ENCODE results near the gene MEX3A. TPM values are rescaled to one million over a fixed set of nuclear protein-coding genes. Genes with fewer than 3 reads are reported as not detected.

Gene MEX3A
- total and polyA plus RNA-seq, 4 experiments from 2014 or later: not detected

DNA sequence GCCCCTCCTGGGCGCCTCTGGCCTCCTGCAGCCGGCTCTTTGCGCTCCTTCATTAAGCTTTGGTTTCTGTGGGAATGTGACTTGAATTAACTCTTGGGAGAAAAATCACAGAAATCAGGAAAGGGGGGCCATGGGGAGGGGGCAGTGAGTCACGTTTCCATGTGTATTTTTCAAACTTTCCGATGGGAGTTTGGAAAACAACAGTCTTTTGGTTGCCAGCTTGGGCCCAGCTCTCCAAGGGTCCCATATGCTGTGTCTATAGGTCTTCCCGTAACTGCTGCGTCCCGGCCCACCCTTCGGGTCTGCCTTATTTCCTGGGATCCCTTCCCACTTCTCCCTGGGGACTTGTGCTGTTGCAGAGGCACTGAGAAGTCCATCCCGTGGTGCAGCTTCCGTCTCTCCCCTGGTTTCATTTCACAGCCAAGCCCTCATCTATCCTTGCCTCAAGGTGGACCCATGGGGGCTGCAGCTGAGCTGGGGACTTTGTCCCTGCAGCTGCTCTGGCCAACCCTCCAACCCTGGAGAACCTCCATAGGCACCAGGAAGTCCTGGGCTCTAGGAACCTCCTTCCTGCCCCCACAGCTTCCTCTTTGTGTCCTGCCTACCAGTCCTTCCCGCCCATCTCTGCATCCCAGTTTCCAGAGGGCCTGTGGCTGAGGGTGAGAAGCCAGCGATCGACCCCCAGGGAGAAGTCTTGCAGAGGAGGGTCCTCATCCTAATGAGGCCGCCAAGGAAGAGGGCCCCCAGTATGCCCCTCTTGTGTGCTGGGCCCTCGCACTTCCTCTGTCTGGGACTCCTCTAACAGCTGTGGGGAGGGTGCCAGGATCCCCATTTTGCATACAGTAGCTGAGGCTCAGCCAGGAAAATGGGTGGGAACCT, 20.6 kb upstream of the MEX3A start:
- DNase-seq: no peak

DNA sequence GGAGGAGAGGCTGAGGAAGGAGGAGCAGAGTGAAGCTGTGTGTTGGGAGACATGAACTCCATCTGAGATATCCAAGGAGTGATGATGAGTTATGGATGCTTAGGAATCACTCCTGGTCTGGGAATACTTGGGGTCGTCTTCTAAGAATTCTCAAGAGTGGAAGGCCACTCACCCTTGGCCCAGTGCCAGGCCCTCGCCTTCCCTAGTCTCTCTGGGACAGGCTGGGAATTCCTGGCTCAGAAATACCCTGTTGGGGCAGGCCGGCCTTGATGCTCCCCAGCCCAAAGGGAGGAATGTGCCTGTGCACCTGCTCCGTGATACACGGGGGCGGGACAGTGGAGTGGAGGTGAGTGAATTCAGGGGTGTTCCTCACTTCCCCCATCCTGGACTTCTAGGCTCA, 19.6 kb upstream of the MEX3A start:
- H3K4me1 ChIP-seq (ENCODE audit: insufficient read depth, low read length): peaks cover 61% of the 10 kb centered on the region
- H3K27ac Mint-ChIP-seq: peak overlapping the region; percentile 55 to 100 (median 100)
- no peaks in the 10 kb centered on the region for H3K9me3 ChIP-seq (ENCODE audit: control insufficient read depth in 1 of 2, low read length in 2 of 2)
- CTCF ChIA-PET (ENCODE audit: partially characterized antibody): interaction anchor here (0.9 to 18.7 kb wide), 4 partner anchors 10 to 124 kb away, joined by 3 to 716 read pairs (median 80); partner anchors contain the start of gene LMNA
- H3K27me3 Mint-ChIP-seq: peaks cover 0 to 2% of the 10 kb centered on the region in 2 donors
- no peak overlapping the region for H3K27ac ChIP-seq (ENCODE audit: low read depth, low read length)
- H3K4me1 Mint-ChIP-seq: peaks cover 54 to 91% (median 72%) of the 10 kb centered on the region in 4 donors
- DNase-seq: no peak
- peaks cover 0 to 6% of the 10 kb centered on the region in 2 donors for H3K36me3 Mint-ChIP-seq
- H3K4me3 Mint-ChIP-seq: peak overlapping the region in 1 of 8 donors; percentile 52
- intact Hi-C loops (cut with micrococcal nuclease): no loop called here
- H3K9me3 Mint-ChIP-seq: peaks cover 0 to 2% (median 0%) of the 10 kb centered on the region in 8 donors
- H3K27me3 ChIP-seq (ENCODE audit: insufficient read depth, low read length): no peaks in the 10 kb centered on the region
- POLR2A ChIA-PET (ENCODE audit: partially characterized antibody): interaction anchor here (19.7 kb wide), 1 partner anchor 20 kb away, joined by 527 read pairs; the partner anchor contains the start of gene LMNA
- H3K36me3 ChIP-seq (ENCODE audit: insufficient read depth, low read length): no peaks in the 10 kb centered on the region
- H3K4me3 ChIP-seq (ENCODE audit: low read length in 2 of 2): no peak overlapping the region

More for the DNA sequence above, 20.6 kb upstream of the MEX3A start:
- Mint-ChIP-seq H3K27me3 (no peaks in the 10 kb centered on the region), H3K36me3 (peaks cover 0 to 4% of the 10 kb centered on the region in 2 donors), H3K4me3 (peak overlapping the region in 2 of 8 donors; percentile 21 to 88), H3K27ac (peak overlapping the region; percentile 90 to 100 (median 100)), H3K9me3 (peaks cover 0 to 2% (median 0%) of the 10 kb centered on the region in 8 donors), H3K4me1 (peaks cover 50 to 91% (median 66%) of the 10 kb centered on the region in 4 donors)
- Histone ChIP-seq H3K36me3 (ENCODE audit: insufficient read depth, low read length) (no peaks in the 10 kb centered on the region), H3K4me3 (ENCODE audit: low read length in 2 of 2) (no peak overlapping the region), H3K27ac (ENCODE audit: low read depth, low read length) (peak overlapping the region; percentile 94), H3K27me3 (ENCODE audit: insufficient read depth, low read length) (no peaks in the 10 kb centered on the region), H3K9me3 (ENCODE audit: control insufficient read depth in 1 of 2, low read length in 2 of 2) (no peaks in the 10 kb centered on the region), H3K4me1 (ENCODE audit: insufficient read depth, low read length) (peaks cover 58% of the 10 kb centered on the region)
- intact Hi-C loops (cut with micrococcal nuclease): no loop called here
- ChIA-PET POLR2A (ENCODE audit: partially characterized antibody) (interaction anchor here (19.7 kb wide), 1 partner anchor 19 kb away, joined by 527 read pairs; the partner anchor contains the start of gene LMNA), CTCF (ENCODE audit: partially characterized antibody) (interaction anchor here (0.9 to 18.7 kb wide), 3 partner anchors 9 to 29 kb away, joined by 4 to 716 read pairs (median 12); no protein-coding TSS in a partner anchor)

DNA sequence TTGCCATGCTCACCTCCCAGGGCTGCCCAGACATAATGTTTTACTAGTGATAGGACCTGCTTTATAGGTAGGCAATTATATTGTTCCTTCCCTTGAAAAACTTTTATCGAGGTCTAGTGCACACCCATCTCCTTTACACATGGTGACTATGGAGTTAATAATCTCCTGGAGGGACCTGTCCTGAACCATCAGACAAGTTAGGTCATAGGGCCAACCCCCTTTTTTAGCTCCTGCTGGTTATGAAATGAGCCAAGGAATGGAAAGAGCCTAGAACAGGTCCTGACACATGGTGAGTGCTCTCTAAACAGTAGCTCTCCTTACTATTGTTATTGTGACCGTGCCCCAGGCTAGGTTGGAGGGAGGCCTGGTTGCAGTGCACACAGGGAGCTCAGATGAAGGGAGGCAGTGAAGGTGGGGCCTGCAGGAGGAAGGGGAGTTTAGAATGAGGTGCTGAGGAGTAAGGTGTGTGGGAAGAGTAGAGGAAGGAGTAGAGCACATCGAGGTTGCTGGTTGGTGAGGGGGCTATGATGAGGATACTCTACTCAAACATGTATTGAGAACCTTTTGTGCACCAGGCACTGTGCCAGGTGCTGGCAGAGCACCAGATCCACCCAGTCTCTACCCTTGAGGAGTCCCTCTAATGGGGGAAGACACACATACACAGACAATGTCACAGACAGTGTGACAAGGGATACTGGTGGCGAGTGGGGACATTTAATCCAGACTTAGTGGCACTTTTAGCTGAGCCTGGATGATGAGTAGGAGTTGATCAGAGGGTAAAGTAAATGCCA, 18.1 kb upstream of the MEX3A start:
- Mint-ChIP-seq H3K36me3 (peaks cover 0 to 4% of the 10 kb centered on the region in 2 donors), H3K4me3 (peak overlapping the region in 1 of 8 donors; percentile 40), H3K27ac (peak overlapping the region; percentile 26 to 100 (median 92)), H3K27me3 (peaks cover 0 to 4% of the 10 kb centered on the region in 2 donors), H3K4me1 (peaks cover 64 to 91% (median 73%) of the 10 kb centered on the region in 4 donors), H3K9me3 (peaks cover 0 to 3% (median 0%) of the 10 kb centered on the region in 8 donors)
- Histone ChIP-seq H3K9me3 (ENCODE audit: control insufficient read depth in 1 of 2, low read length in 2 of 2) (no peaks in the 10 kb centered on the region), H3K27me3 (ENCODE audit: insufficient read depth, low read length) (no peaks in the 10 kb centered on the region), H3K36me3 (ENCODE audit: insufficient read depth, low read length) (no peaks in the 10 kb centered on the region), H3K27ac (ENCODE audit: low read depth, low read length) (no peak overlapping the region), H3K4me1 (ENCODE audit: insufficient read depth, low read length) (peaks cover 64% of the 10 kb centered on the region), H3K4me3 (ENCODE audit: low read length in 2 of 2) (no peak overlapping the region)
- DNase-seq: no peak
- CTCF ChIA-PET (ENCODE audit: partially characterized antibody): interaction anchor here (0.7 to 18.7 kb wide), 7 partner anchors 7 to 893 kb away, joined by 3 to 716 read pairs (median 10); partner anchors contain the start of gene LMNA
- intact Hi-C loops (cut with micrococcal nuclease): no loop called here
- POLR2A ChIA-PET (ENCODE audit: partially characterized antibody): interaction anchor here (19.7 kb wide), 1 partner anchor 22 kb away, joined by 527 read pairs; the partner anchor contains the start of gene LMNA

DNA sequence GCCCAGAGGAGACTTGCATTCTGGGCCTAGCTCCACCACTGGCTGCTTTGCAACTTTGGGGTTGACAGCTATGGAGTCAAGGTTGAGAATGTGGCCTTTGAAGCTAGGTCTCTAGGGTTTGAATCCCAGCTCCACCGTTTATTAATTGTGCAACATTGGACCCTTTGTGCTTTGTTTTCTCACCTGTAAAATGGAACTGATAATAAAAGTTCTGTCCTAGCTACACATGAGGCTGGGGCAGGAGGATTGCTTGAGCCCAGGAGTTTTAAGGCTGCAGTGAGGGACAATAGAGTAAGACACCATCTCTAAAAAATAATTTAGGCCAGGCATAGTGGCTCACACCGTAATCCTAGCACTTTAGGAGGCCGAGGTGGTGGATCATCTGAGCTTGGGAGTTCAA, 17.0 kb upstream of the MEX3A start:
- peaks cover 54% of the 10 kb centered on the region for H3K4me1 ChIP-seq (ENCODE audit: insufficient read depth, low read length)
- Mint-ChIP-seq H3K27me3 (peaks cover 0 to 4% of the 10 kb centered on the region in 2 donors), H3K36me3 (peaks cover 0 to 4% of the 10 kb centered on the region in 2 donors), H3K4me1 (peaks cover 55 to 82% (median 64%) of the 10 kb centered on the region in 4 donors), H3K4me3 (no peak overlapping the region), H3K9me3 (peaks cover 0 to 3% (median 0%) of the 10 kb centered on the region in 8 donors), H3K27ac (peak overlapping the region; percentile 86 to 100 (median 90))
- ChIA-PET POLR2A (ENCODE audit: partially characterized antibody) (interaction anchor here (1.2 to 19.7 kb wide), 2 partner anchors 23 to 114 kb away, joined by 5 to 527 read pairs; partner anchors contain the start of genes LMNA and PMF1), CTCF (ENCODE audit: partially characterized antibody) (interaction anchor here (1.5 to 18.7 kb wide), 5 partner anchors 8 to 125 kb away, joined by 3 to 716 read pairs (median 121); partner anchors contain the start of gene LMNA)
- DNase-seq: no peak
- H3K27ac ChIP-seq (ENCODE audit: low read depth, low read length): no peak overlapping the region
- intact Hi-C loops (cut with micrococcal nuclease): loop anchor here (10.0 kb wide), 1 partner anchor 406 kb away; the partner anchor contains the start of gene MEF2D
- H3K9me3 ChIP-seq (ENCODE audit: control insufficient read depth in 1 of 2, low read length in 2 of 2): no peaks in the 10 kb centered on the region
- no peaks in the 10 kb centered on the region for H3K27me3 ChIP-seq (ENCODE audit: insufficient read depth, low read length)
- no peak overlapping the region for H3K4me3 ChIP-seq (ENCODE audit: low read length in 2 of 2)
- no peaks in the 10 kb centered on the region for H3K36me3 ChIP-seq (ENCODE audit: insufficient read depth, low read length)

DNA sequence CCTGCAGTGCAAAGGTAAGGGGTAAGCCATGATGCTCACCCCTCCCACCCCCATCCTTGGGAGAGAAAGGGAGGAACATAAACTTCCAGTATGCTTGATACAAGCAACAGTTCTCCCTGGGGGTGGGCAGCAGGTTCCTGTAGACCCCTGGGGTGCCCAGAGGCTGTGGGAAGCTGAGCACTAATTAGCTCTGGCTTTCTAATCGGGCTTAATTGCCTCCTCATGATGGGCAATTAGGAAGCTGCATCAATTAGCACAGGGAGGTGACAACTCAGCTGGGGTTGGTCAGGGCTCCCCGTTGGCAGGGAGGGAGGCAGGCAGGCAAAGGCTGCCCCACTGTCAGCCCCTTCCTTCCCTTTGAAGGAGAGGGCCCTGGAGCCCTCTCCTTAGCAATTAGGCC, 16.5 kb upstream of the MEX3A start:
- no peaks in the 10 kb centered on the region for H3K27me3 ChIP-seq (ENCODE audit: insufficient read depth, low read length)
- H3K4me1 ChIP-seq (ENCODE audit: insufficient read depth, low read length): peaks cover 49% of the 10 kb centered on the region
- peak in 1 of 5 donors; percentile 39 for DNase-seq
- peaks cover 51 to 77% (median 60%) of the 10 kb centered on the region in 4 donors for H3K4me1 Mint-ChIP-seq
- peak overlapping the region; percentile 90 to 100 (median 99) for H3K27ac Mint-ChIP-seq
- peaks cover 1 to 4% of the 10 kb centered on the region in 2 donors for H3K27me3 Mint-ChIP-seq
- ChIA-PET CTCF (ENCODE audit: partially characterized antibody) (interaction anchor here (1.5 to 18.7 kb wide), 5 partner anchors 8 to 126 kb away, joined by 3 to 716 read pairs (median 121); partner anchors contain the start of gene LMNA), POLR2A (ENCODE audit: partially characterized antibody) (interaction anchor here (1.2 to 19.7 kb wide), 2 partner anchors 23 to 114 kb away, joined by 5 to 527 read pairs; partner anchors contain the start of genes LMNA and PMF1)
- peaks cover 0 to 3% (median 0%) of the 10 kb centered on the region in 8 donors for H3K9me3 Mint-ChIP-seq
- no peak overlapping the region for H3K4me3 ChIP-seq (ENCODE audit: low read length in 2 of 2)
- peak overlapping the region; percentile 78 for H3K27ac ChIP-seq (ENCODE audit: low read depth, low read length)
- H3K9me3 ChIP-seq (ENCODE audit: control insufficient read depth in 1 of 2, low read length in 2 of 2): no peaks in the 10 kb centered on the region
- peaks cover 0 to 4% of the 10 kb centered on the region in 2 donors for H3K36me3 Mint-ChIP-seq
- H3K4me3 Mint-ChIP-seq: no peak overlapping the region
- H3K36me3 ChIP-seq (ENCODE audit: insufficient read depth, low read length): no peaks in the 10 kb centered on the region
- intact Hi-C loops (cut with micrococcal nuclease): loop anchor here (10.0 kb wide), 1 partner anchor 406 kb away; the partner anchor contains the start of gene MEF2D

DNA sequence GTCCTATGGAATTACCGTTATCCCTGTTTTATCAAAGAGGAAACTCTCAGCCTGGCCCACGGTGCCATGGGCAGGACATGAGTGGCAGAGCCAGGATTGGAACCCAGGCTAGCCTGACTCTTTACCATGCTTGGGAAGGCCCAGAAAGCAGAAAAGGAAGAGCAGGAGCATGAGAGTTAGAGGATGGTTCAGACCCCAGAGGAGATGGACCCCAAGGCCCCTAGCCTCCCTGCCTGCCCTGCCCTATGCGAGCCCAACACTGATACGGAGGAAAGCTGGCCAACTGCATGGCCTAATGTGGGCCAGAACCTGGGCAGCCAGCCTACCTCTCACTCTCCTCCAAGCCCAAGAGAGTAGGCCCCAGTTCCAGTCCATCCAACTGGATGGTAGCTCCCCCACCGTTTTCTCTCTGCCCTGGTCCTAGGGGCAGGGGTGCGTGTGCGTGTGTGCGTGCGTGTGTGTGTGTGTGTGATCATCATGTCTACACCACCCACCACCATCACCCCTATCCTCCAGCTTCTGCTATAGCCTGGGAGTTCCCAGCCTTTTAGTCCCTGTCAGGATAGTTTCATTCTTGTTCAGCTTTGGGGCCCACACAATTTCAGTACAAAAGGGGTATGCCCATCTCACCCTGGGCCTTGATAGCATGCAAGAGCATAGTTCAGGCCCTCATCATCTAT, 15.4 kb upstream of the MEX3A start:
- Mint-ChIP-seq H3K27ac (peak overlapping the region; percentile 90 to 100 (median 99)), H3K9me3 (peaks cover 0 to 3% (median 0%) of the 10 kb centered on the region in 8 donors), H3K36me3 (peaks cover 0 to 4% of the 10 kb centered on the region in 2 donors), H3K4me1 (peaks cover 42 to 66% (median 51%) of the 10 kb centered on the region in 4 donors), H3K4me3 (peak overlapping the region in 4 of 8 donors; percentile 57 to 85 (median 82)), H3K27me3 (peaks cover 3 to 4% of the 10 kb centered on the region in 2 donors)
- Histone ChIP-seq H3K9me3 (ENCODE audit: control insufficient read depth in 1 of 2, low read length in 2 of 2) (no peaks in the 10 kb centered on the region), H3K27ac (ENCODE audit: low read depth, low read length) (peak overlapping the region; percentile 78), H3K4me3 (ENCODE audit: low read length in 2 of 2) (no peak overlapping the region), H3K27me3 (ENCODE audit: insufficient read depth, low read length) (no peaks in the 10 kb centered on the region), H3K4me1 (ENCODE audit: insufficient read depth, low read length) (peaks cover 38% of the 10 kb centered on the region), H3K36me3 (ENCODE audit: insufficient read depth, low read length) (no peaks in the 10 kb centered on the region)
- peak in 1 of 5 donors; percentile 53 for DNase-seq
- intact Hi-C loops (cut with micrococcal nuclease): loop anchor here (2.0 to 10.0 kb wide), 2 partner anchors 17 to 407 kb away; partner anchors contain the start of genes LMNA and MEF2D
- ChIA-PET POLR2A (ENCODE audit: partially characterized antibody) (interaction anchor here (1.0 to 19.7 kb wide), 6 partner anchors 8 to 185 kb away, joined by 3 to 527 read pairs (median 4); partner anchors contain the start of genes LMNA, PMF1 and SMG5), CTCF (ENCODE audit: partially characterized antibody) (interaction anchor here (0.8 to 18.7 kb wide), 11 partner anchors 9 to 159 kb away, joined by 3 to 716 read pairs (median 8); partner anchors contain the start of genes LMNA, PMF1 and SEMA4A)

Measured in CD4-positive, alpha-beta memory T cell (primary cell).